HL-60 (cell line): ENCODE results near the gene SPATA33.

Experiments
- DNase-seq, 2 experiments: peaks; one replicate each; pipeline ENCODE4 v3.0.0-alpha.2; 2010 to 2020; ENCODE audit warnings: low read depth in 1 of 2, low spot score in 1 of 2
- H3K27ac ChIP-seq: fragments of 250-450 bp; sonication (Bioruptor Pico); replicated peaks from 2 replicates; pipeline ENCODE4 v1.5.1; 2020; ENCODE audit warnings: mild to moderate bottlenecking, moderate library complexity
- H3K27me3 ChIP-seq: fragments of 250-450 bp; sonication (Bioruptor Pico); 2 replicates; pipeline ENCODE4 v1.5.1; 2021; ENCODE audit warnings: mild to moderate bottlenecking, moderate library complexity; ENCODE audit not compliant: insufficient read depth, poor library complexity, severe bottlenecking
- H3K4me3 ChIP-seq: replicated peaks from 2 replicates; pipeline ENCODE4 v1.5.1; 2011; ENCODE audit warnings: mild to moderate bottlenecking, control low read depth, low read length; ENCODE audit not compliant: insufficient read depth
- GABPA ChIP-seq: IDR thresholded peaks from 2 replicates; pipeline ENCODE4 v1.6.1; 2012; ENCODE audit warnings: low read depth
- POLR2AphosphoS5 ChIP-seq: IDR thresholded peaks from 2 replicates; pipeline ENCODE4 v1.6.1; 2012; ENCODE audit warnings: low read depth
- SPI1 ChIP-seq: IDR thresholded peaks from 2 replicates; pipeline ENCODE4 v1.6.1; 2012; ENCODE audit warnings: low read depth, mild to moderate bottlenecking, borderline replicate concordance
- TF ChIP-seq, protein P1 (sequence below): IDR thresholded peaks from 2 replicates; pipeline ENCODE4 v1.6.1; 2012; ENCODE audit warnings: low read depth; ENCODE audit not compliant: insufficient replicate concordance
- TF ChIP-seq, protein P2 (sequence below): IDR thresholded peaks from one replicate; pipeline ENCODE4 v1.5.1; 2011; ENCODE audit warnings: low read length, control low read depth, inconsistent platforms; ENCODE audit not compliant: insufficient read depth

SPATA33 gene

DNA sequence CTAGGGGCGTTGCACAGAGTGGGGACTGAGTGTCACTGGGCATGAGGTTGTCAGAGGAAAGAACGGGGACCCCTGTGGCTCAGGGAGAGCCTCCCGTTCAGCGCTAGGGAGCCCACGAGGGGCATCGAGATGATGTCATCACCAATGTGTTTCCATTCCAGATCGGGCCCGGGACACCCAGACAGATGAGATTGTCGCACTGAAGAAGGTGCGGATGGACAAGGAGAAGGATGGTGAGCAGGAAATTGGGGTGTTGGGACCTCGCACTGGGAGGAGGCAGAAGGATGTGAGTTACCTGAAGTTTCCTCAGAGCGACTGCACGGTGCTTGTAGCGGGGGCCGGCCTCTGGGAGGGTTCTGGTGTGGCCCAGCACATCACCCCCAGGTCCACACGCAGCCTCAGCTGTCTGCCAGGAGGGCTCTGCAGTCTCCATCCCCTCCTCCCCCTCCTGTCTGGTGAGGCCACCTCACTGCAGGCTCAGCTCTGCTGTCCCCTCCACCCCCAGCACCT is 32.8 kb downstream of the SPATA33 start:
- no peak for DNase-seq
- H3K27ac ChIP-seq = no peak overlapping the region
- no peak overlapping the region for H3K4me3 ChIP-seq
- no peaks in the 10 kb centered on the region for H3K27me3 ChIP-seq
- TF ChIP-seq, protein P1, sequence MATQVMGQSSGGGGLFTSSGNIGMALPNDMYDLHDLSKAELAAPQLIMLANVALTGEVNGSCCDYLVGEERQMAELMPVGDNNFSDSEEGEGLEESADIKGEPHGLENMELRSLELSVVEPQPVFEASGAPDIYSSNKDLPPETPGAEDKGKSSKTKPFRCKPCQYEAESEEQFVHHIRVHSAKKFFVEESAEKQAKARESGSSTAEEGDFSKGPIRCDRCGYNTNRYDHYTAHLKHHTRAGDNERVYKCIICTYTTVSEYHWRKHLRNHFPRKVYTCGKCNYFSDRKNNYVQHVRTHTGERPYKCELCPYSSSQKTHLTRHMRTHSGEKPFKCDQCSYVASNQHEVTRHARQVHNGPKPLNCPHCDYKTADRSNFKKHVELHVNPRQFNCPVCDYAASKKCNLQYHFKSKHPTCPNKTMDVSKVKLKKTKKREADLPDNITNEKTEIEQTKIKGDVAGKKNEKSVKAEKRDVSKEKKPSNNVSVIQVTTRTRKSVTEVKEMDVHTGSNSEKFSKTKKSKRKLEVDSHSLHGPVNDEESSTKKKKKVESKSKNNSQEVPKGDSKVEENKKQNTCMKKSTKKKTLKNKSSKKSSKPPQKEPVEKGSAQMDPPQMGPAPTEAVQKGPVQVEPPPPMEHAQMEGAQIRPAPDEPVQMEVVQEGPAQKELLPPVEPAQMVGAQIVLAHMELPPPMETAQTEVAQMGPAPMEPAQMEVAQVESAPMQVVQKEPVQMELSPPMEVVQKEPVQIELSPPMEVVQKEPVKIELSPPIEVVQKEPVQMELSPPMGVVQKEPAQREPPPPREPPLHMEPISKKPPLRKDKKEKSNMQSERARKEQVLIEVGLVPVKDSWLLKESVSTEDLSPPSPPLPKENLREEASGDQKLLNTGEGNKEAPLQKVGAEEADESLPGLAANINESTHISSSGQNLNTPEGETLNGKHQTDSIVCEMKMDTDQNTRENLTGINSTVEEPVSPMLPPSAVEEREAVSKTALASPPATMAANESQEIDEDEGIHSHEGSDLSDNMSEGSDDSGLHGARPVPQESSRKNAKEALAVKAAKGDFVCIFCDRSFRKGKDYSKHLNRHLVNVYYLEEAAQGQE = no peak
- TF ChIP-seq POLR2AphosphoS5 = no peak
- TF ChIP-seq, protein P2, sequence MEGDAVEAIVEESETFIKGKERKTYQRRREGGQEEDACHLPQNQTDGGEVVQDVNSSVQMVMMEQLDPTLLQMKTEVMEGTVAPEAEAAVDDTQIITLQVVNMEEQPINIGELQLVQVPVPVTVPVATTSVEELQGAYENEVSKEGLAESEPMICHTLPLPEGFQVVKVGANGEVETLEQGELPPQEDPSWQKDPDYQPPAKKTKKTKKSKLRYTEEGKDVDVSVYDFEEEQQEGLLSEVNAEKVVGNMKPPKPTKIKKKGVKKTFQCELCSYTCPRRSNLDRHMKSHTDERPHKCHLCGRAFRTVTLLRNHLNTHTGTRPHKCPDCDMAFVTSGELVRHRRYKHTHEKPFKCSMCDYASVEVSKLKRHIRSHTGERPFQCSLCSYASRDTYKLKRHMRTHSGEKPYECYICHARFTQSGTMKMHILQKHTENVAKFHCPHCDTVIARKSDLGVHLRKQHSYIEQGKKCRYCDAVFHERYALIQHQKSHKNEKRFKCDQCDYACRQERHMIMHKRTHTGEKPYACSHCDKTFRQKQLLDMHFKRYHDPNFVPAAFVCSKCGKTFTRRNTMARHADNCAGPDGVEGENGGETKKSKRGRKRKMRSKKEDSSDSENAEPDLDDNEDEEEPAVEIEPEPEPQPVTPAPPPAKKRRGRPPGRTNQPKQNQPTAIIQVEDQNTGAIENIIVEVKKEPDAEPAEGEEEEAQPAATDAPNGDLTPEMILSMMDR = no peak
- no peak for TF ChIP-seq SPI1
- no peak for TF ChIP-seq GABPA

DNA sequence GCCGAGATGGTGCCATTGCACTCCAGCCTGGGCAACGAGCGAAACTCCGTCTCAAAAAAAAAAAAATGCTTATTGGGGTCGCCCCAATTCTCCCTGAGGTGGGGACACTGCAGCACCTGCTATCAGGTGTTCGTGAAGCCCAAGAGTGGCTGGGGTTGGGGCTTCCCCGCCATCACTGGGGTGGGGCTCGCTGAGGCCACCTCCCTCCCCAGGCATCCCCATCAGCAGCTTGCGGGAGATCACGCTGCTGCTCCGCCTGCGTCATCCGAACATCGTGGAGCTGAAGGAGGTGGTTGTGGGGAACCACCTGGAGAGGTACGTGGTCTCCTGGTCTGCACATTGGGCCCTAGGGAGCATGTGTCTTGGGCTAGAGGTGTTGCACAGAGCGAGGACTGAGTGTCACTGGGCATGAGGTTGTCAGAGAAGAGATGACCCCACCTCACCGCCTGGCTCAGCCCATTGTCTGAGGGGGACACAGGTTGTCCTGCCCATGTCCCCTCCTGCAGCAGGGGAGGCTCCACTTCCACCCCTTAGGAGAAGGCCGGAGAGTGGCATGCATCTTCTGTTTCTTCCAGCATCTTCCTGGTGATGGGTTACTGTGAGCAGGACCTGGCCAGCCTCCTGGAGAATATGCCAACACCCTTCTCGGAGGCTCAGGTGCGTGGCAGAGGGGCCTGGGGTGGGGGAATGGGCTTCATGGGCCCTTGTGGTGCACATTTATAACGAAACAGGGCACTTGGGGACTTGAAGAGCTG is 33.8 kb downstream of the SPATA33 start:
- Histone ChIP-seq H3K27ac (no peak overlapping the region), H3K27me3 (no peaks in the 10 kb centered on the region), H3K4me3 (no peak overlapping the region)
- TF ChIP-seq GABPA (no peak), SPI1 (no peak), POLR2AphosphoS5 (no peak)
- TF ChIP-seq, protein P1 = no peak
- TF ChIP-seq, protein P2 = no peak
- DNase-seq = no peak

DNA sequence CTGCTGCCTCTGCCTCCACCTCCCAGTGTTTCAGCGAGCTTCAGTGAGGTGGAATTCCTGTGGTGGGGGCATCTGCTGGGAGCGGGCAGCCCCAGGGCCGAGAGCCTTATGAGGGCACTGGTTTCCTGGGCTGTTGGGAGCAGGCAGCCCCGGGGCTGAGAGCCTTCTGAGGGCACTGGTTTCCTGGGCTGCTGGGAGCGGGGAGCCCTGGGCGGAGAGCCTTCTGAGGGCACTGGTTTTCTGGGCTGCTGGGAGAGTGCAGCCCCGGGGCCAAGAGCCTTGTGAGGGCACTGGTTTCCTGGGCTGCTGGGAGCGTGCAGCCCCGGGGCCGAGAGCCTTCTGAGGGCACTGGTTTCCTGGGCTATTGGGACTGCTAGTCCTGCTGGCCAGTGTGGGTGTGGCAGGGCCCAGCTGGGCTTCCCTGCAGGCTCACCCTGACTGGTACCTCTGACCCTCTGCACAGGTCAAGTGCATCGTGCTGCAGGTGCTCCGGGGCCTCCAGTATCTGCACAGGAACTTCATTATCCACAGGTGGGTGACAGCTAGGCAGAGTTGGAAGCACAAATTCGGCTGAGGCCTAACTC is 34.4 kb downstream of the SPATA33 start:
- no peak for DNase-seq
- no peak for TF ChIP-seq GABPA
- TF ChIP-seq, protein P2 = no peak
- TF ChIP-seq, protein P1 = no peak
- no peak for TF ChIP-seq POLR2AphosphoS5
- no peak for TF ChIP-seq SPI1
- Histone ChIP-seq H3K4me3 (no peak overlapping the region), H3K27ac (no peak overlapping the region), H3K27me3 (no peaks in the 10 kb centered on the region)
